Mucosa of descending colon (tissue), 3 donors: Measurements from ENCODE around the gene CPED1. TPM values are rescaled to one million over a fixed set of nuclear protein-coding genes. Genes with fewer than 3 reads are reported as not detected.
"Not testable (repeated sequence)": the region's sequence is repeated elsewhere in the genome, so short reads cannot be mapped to it uniquely, and the experiment has no call there.

Experiments used
- ATAC-seq: fragments of 200-7000 bp; cut with Tn5 transposase; one replicate; pipeline ENCODE4 v1.9.1; 2020; ENCODE audit warnings: mild to moderate bottlenecking, moderate library complexity
- DNase-seq, 3 donors: peaks; one replicate each; pipeline ENCODE4 v3.0.0-alpha.2; 2020
- H3K36me3 ChIP-seq: fragments of 200-600 bp; one replicate; pipeline ENCODE4 v1.8.0; 2021; ENCODE audit warnings: low read depth, mild to moderate bottlenecking
- H3K4me1 ChIP-seq: fragments of 200-600 bp; one replicate; pipeline ENCODE4 v1.8.0; 2021; ENCODE audit warnings: low read depth, mild to moderate bottlenecking
- H3K4me3 ChIP-seq: fragments of 200-600 bp; one replicate; pipeline ENCODE4 v1.8.0; 2021; ENCODE audit warnings: mild to moderate bottlenecking
- H3K9me3 ChIP-seq: fragments of 200-600 bp; one replicate; pipeline ENCODE4 v1.8.0; 2021; ENCODE audit warnings: mild to moderate bottlenecking
- CTCF ChIP-seq: fragments of 200-600 bp; IDR thresholded peaks from one replicate; pipeline ENCODE4 v1.8.0; 2022; ENCODE audit warnings: antibody characterized with exemption, mild to moderate bottlenecking
- intact Hi-C, 2 donors: fragments of 100-400 bp; cut with DNase I in 1 of 2; cut with micrococcal nuclease in 1 of 2; formaldehyde crosslinking; loops; one replicate each; pipeline versions ENCODE4 v1.11.0 to v1.11.1; 2022; cut with DNase I, micrococcal nuclease
- total RNA-seq, 3 donors: library from RNA; stranded (reverse); fragmentation: NEBNext Ultra II Directional in 2 of 3; extraction: Animal tissue kit (Norgen Biotek cat#: 25700) in 2 of 3; gene quantifications; one replicate each; pipeline versions ENCODE4 v1.2.1 to v1.2.4, GENCODE V29; 2021 to 2023
- donor health status: DM: no; HTN: no; CAD: no; lungs with moderate emphysema.
- donor health status: DM: no; HTN: no; CAD: no.
- donor health status: DM: no; HTN: yes; CAD: no.

Gene CPED1
- total RNA-seq, 3 donors from 2014 or later = 6.5 to 67.7 (median 8.8) TPM

- no peak for TF ChIP-seq CTCF
- no peaks in the 10 kb centered on the region for H3K9me3 ChIP-seq
- no peaks in the 10 kb centered on the region for H3K36me3 ChIP-seq
- H3K4me3 ChIP-seq = no peak overlapping the region
- intact Hi-C loops = no loop called here
- ATAC-seq = no peak
- DNase-seq = no peak
- H3K4me1 ChIP-seq = no peaks in the 10 kb centered on the region
Measured at GRCh38 chr7:121057878-121058277, 69.4 kb downstream of the CPED1 start.

- H3K4me1 ChIP-seq = no peaks in the 10 kb centered on the region
- no peak for TF ChIP-seq CTCF
- intact Hi-C loops = no loop called here
- no peaks in the 10 kb centered on the region for H3K36me3 ChIP-seq
- ATAC-seq (no peak), DNase-seq (no peak)
- no peaks in the 10 kb centered on the region for H3K9me3 ChIP-seq
- no peak overlapping the region for H3K4me3 ChIP-seq
Measured at GRCh38 chr7:121058975-121059374, 70.5 kb downstream of the CPED1 start.

GRCh38 chr7:121059979-121060509 is 71.5 kb downstream of the CPED1 start:
- intact Hi-C loops, H3K4me3 ChIP-seq: not testable (repeated sequence)

GRCh38 chr7:121061677-121062582 is 73.4 kb downstream of the CPED1 start:
- no peak for ATAC-seq
- no peak for DNase-seq
- H3K36me3 ChIP-seq = no peaks in the 10 kb centered on the region
- intact Hi-C loops = no loop called here
- H3K9me3 ChIP-seq = no peaks in the 10 kb centered on the region
- TF ChIP-seq CTCF = no peak
- no peak overlapping the region for H3K4me3 ChIP-seq
- H3K4me1 ChIP-seq = no peaks in the 10 kb centered on the region

More at GRCh38 chr7:121059979-121060509, 71.5 kb downstream of the CPED1 start:
- not testable (repeated sequence) for DNase-seq, H3K9me3 ChIP-seq, H3K4me1 ChIP-seq, ATAC-seq, H3K36me3 ChIP-seq

GRCh38 chr7:121062671-121063279 is 74.3 kb downstream of the CPED1 start:
- Histone ChIP-seq H3K4me1 (no peaks in the 10 kb centered on the region), H3K36me3 (no peaks in the 10 kb centered on the region), H3K9me3 (no peaks in the 10 kb centered on the region), H3K4me3 (no peak overlapping the region)
- TF ChIP-seq CTCF = no peak
- ATAC-seq (no peak), DNase-seq (no peak)
- intact Hi-C loops = no loop called here

- H3K4me3 ChIP-seq, H3K36me3 ChIP-seq, ATAC-seq, H3K4me1 ChIP-seq, DNase-seq, intact Hi-C loops, H3K9me3 ChIP-seq: not testable (repeated sequence)
Measured at GRCh38 chr7:121067717-121068116, 79.2 kb downstream of the CPED1 start.
